Bronchial epithelial cell (primary cell): ENCODE data around the gene MRPL33. TPM values are rescaled to one million over a fixed set of nuclear protein-coding genes. Genes with fewer than 3 reads are reported as not detected.
"Not testable (repeated sequence)": the region's sequence is repeated elsewhere in the genome, so short reads cannot be mapped to it uniquely, and the experiment has no call there.

Experiments used
- DNase-seq: peaks from one replicate; pipeline ENCODE4 v3.0.0-alpha.2; 2010; ENCODE audit warnings: low read depth
- FAIRE-seq: peaks from 2 replicates; lab custom pipeline; 2011; peaks lifted over from hg19 to GRCh38; lab: Jason Lieb, UNC
- H3K27me3 ChIP-seq: 2 replicates; pipeline ENCODE4 v1.5.1; 2011; ENCODE audit warnings: low read length; ENCODE audit not compliant: control insufficient read depth, insufficient read depth
- H3K36me3 ChIP-seq: 2 replicates; pipeline ENCODE4 v1.5.1; 2011; ENCODE audit warnings: low read length; ENCODE audit not compliant: control insufficient read depth, insufficient read depth
- H3K4me3 ChIP-seq: 2 replicates; pipeline ENCODE4 v1.5.1; 2011; ENCODE audit warnings: mild to moderate bottlenecking, low read depth, low read length, control low read depth
- total RNA-seq: library from RNA; depleted of rRNA; stranded (reverse); fragments of >200 nt; gene quantifications from 2 replicates; pipeline ENCODE4 v1.2.1, GENCODE V29; 2014
- TF ChIP-seq, protein P1 (sequence below): IDR thresholded peaks from 2 replicates; pipeline ENCODE4 v1.5.1; 2011; ENCODE audit warnings: mild to moderate bottlenecking, moderate library complexity, low read length, control low read depth, inconsistent platforms; ENCODE audit not compliant: insufficient read depth, severe bottlenecking

MRPL33 gene
- total RNA-seq, 1 donor from 2014 or later: 11.3 TPM

DNA sequence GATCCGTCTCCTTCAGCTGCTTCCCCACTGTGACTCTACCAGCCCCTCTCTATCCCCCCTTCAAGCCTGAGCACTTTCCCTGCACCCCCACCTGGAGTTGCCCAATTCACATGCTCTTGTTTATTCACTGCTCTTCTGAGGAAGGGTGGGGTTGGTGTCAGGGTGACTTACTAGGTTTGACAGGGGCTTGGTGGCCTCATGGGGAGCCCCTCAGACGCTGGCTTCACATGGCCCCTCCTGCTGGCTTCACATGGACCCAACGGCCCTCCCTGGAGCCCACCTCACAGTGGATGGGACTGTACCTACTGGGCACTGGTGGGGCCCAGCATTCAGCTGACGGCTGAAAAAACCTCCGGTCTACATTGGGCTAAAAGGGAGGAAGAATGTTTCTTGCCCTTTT is 16.7 kb upstream of the MRPL33 start:
- Histone ChIP-seq H3K27me3 (no peaks in the 10 kb centered on the region), H3K4me3 (no peak overlapping the region), H3K36me3 (no peaks in the 10 kb centered on the region)
- TF ChIP-seq, protein P1, sequence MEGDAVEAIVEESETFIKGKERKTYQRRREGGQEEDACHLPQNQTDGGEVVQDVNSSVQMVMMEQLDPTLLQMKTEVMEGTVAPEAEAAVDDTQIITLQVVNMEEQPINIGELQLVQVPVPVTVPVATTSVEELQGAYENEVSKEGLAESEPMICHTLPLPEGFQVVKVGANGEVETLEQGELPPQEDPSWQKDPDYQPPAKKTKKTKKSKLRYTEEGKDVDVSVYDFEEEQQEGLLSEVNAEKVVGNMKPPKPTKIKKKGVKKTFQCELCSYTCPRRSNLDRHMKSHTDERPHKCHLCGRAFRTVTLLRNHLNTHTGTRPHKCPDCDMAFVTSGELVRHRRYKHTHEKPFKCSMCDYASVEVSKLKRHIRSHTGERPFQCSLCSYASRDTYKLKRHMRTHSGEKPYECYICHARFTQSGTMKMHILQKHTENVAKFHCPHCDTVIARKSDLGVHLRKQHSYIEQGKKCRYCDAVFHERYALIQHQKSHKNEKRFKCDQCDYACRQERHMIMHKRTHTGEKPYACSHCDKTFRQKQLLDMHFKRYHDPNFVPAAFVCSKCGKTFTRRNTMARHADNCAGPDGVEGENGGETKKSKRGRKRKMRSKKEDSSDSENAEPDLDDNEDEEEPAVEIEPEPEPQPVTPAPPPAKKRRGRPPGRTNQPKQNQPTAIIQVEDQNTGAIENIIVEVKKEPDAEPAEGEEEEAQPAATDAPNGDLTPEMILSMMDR: no peak
- DNase-seq: no peak
- FAIRE-seq: no peak

- Histone ChIP-seq H3K36me3 (no peaks in the 10 kb centered on the region), H3K4me3 (no peak overlapping the region), H3K27me3 (no peaks in the 10 kb centered on the region)
- DNase-seq (no peak), FAIRE-seq (no peak)
- TF ChIP-seq, protein P1: no peak
Measured at GRCh38 chr2:27756091-27756490, 15.4 kb upstream of the MRPL33 start.

GRCh38 chr2:27756544-27757498 is 14.7 kb upstream of the MRPL33 start:
- TF ChIP-seq, protein P1: no peak
- Histone ChIP-seq H3K4me3 (no peak overlapping the region), H3K36me3 (no peaks in the 10 kb centered on the region), H3K27me3 (no peaks in the 10 kb centered on the region)
- no peak for DNase-seq
- FAIRE-seq: no peak

GRCh38 chr2:27762951-27763906 is 8.3 kb upstream of the MRPL33 start:
- Histone ChIP-seq H3K36me3 (no peaks in the 10 kb centered on the region), H3K4me3 (no peak overlapping the region), H3K27me3 (no peaks in the 10 kb centered on the region)
- DNase-seq: no peak
- TF ChIP-seq, protein P1: no peak
- no peak for FAIRE-seq

GRCh38 chr2:27763907-27764267 is 7.6 kb upstream of the MRPL33 start:
- TF ChIP-seq, protein P1: no peak
- H3K27me3 ChIP-seq: no peaks in the 10 kb centered on the region
- FAIRE-seq (no peak), DNase-seq (no peak)
- no peak overlapping the region for H3K4me3 ChIP-seq
- H3K36me3 ChIP-seq: no peaks in the 10 kb centered on the region

DNA sequence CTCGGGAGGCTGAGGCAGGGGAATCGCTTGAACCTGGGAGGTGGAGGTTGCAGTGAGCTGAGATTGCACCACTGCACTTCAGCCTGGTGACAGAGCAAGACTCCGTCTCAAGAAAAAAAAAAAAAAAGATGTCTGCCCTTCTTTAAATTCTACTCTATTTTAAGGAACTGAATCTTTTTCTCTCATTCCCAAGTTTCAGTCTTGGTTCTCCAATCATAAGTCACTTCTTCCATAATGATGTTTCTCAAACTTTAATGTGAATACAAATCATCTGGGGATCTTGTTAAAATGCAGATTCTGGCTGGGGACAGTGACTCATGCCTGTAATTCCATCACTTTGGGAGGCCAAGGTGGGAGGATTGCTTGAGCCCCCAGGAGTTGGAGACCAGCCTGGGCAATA is 7.0 kb upstream of the MRPL33 start:
- not testable (repeated sequence) for H3K36me3 ChIP-seq, FAIRE-seq, H3K4me3 ChIP-seq, DNase-seq, H3K27me3 ChIP-seq
